HepG2 (cell line): ENCODE data around the gene ATP2A3. TPM values are rescaled to one million over a fixed set of nuclear protein-coding genes. Genes with fewer than 3 reads are reported as not detected.

Experiments used
- ATAC-seq: fragments of 200-7000 bp; cut with Tn5 transposase; 3 replicates; pipeline ENCODE4 v1.9.1; 2020; ENCODE audit warnings: mild to moderate bottlenecking, moderate library complexity
- BruUV-seq: library from RNA; stranded (reverse); fragments of 400-500 nt; replicated peaks from 2 replicates; lab custom pipeline; 2021; lab: Mats Ljungman, UMichigan
- CTCF ChIA-PET: fragments of 300-600 bp; formaldehyde crosslinking; extraction: SDS; loops from one replicate; lab custom pipeline; 2021; ENCODE audit warnings: low total read pairs, inconsistent platforms, low intra/inter-chr PET ratio; lab: Yijun Ruan, JAX
- POLR2A ChIA-PET: fragments of 350-600 bp; sonication (Branson Sonifier 250); formaldehyde crosslinking; loops from one replicate; lab custom pipeline; 2020; ENCODE audit warnings: antibody characterized with exemption, inconsistent platforms; lab: Yijun Ruan, JAX
- DNase-seq: peaks from one replicate; pipeline ENCODE4 v3.0.0-alpha.2; 2015; ENCODE audit warnings: low spot score
- FAIRE-seq: peaks from 3 replicates; lab custom pipeline; 2011; peaks lifted over from hg19 to GRCh38; lab: Jason Lieb, UNC
- H2AFZ ChIP-seq: one replicate; pipeline ENCODE4 v1.6.1; 2011; ENCODE audit warnings: low read length, inconsistent platforms
- H3K27ac ChIP-seq: fragments of 300-600 bp; 3 replicates; pipeline ENCODE4 v1.8.0; 2011; ENCODE audit warnings: mixed run types, mild to moderate bottlenecking, mixed read lengths, low read length, inconsistent platforms; ENCODE audit not compliant: insufficient read depth; ENCODE audit errors: extremely low read length
- H3K27me3 ChIP-seq, 2 experiments: fragments of 200-600 bp in 1 of 2; 2 replicates in 1 of 2; 3 replicates in 1 of 2; pipeline versions ENCODE4 v1.6.0 to v1.8.0; 2011; ENCODE audit warnings: low read length in 2 of 2, mild to moderate bottlenecking in 2 of 2, moderate library complexity in 2 of 2, inconsistent platforms in 1 of 2; ENCODE audit not compliant: insufficient read depth in 2 of 2, control insufficient read depth in 1 of 2
- H3K36me3 ChIP-seq, 2 experiments: fragments of 200-600 bp in 1 of 2; replicated peaks in 1 of 2; 2 replicates in 1 of 2; 3 replicates in 1 of 2; pipeline versions ENCODE4 v1.5.1 to v1.8.0; 2011; ENCODE audit warnings: low read length in 2 of 2, inconsistent platforms in 1 of 2; ENCODE audit not compliant: insufficient read depth in 2 of 2, control insufficient read depth in 1 of 2
- H3K4me1 ChIP-seq: 2 replicates; pipeline ENCODE4 v1.5.1; 2012; ENCODE audit warnings: low read length, inconsistent platforms; ENCODE audit not compliant: insufficient read depth
- H3K4me2 ChIP-seq: 2 replicates; pipeline ENCODE4 v1.6.0; 2011; ENCODE audit warnings: low read depth, low read length, inconsistent platforms
- H3K4me3 ChIP-seq, 3 experiments: fragments of 200-600 bp in 1 of 3; sonication (generic), shearing (Covaris generic) in 1 of 3; replicated peaks in 1 of 3; 2 replicates each; pipeline ENCODE4 v1.5.1; 2011 to 2016; ENCODE audit warnings: low read length in 3 of 3, inconsistent platforms in 2 of 3, low read depth in 2 of 3, mild to moderate bottlenecking in 2 of 3, control low read depth in 1 of 3, mixed read lengths in 1 of 3; ENCODE audit not compliant: insufficient read depth in 1 of 3
- H3K79me2 ChIP-seq: one replicate; pipeline ENCODE4 v1.6.1; 2011; ENCODE audit warnings: low read length, inconsistent platforms; ENCODE audit not compliant: insufficient read depth
- H3K9ac ChIP-seq: 2 replicates; pipeline ENCODE4 v1.6.0; 2011; ENCODE audit warnings: mild to moderate bottlenecking, low read depth, low read length, inconsistent platforms; ENCODE audit not compliant: insufficient read depth
- H3K9me3 ChIP-seq: 2 replicates; pipeline ENCODE4 v1.5.1; 2012; ENCODE audit warnings: mild to moderate bottlenecking, low read length
- H4K20me1 ChIP-seq: 2 replicates; pipeline ENCODE4 v1.6.0; 2011; ENCODE audit warnings: inconsistent platforms, mild to moderate bottlenecking, low read length, moderate library complexity; ENCODE audit not compliant: insufficient read depth
- BRCA1 ChIP-seq: sonication (generic); formaldehyde crosslinking; IDR thresholded peaks from 2 replicates; pipeline ENCODE4 v1.4.0; 2020; ENCODE audit warnings: missing genetic modification reagents
- CEBPB ChIP-seq: IDR thresholded peaks from 2 replicates; pipeline ENCODE4 v1.6.1; 2011; ENCODE audit warnings: low read depth, low read length, improper control_type of control experiment, borderline replicate concordance
- CEBPG ChIP-seq: IDR thresholded peaks from 2 replicates; pipeline ENCODE4 v1.6.1; 2016
- KDM1A ChIP-seq: IDR thresholded peaks from 2 replicates; pipeline ENCODE4 v1.6.1; 2016; ENCODE audit warnings: missing compliant biosample characterization
- NR2C2 ChIP-seq: sonication (generic); formaldehyde crosslinking; IDR thresholded peaks from 2 replicates; pipeline ENCODE4 v1.4.0; 2020; ENCODE audit warnings: missing genetic modification reagents, mild to moderate bottlenecking, moderate library complexity, borderline replicate concordance
- RFX1 ChIP-seq: fragments of 450-650 bp; IDR thresholded peaks from 2 replicates; pipeline ENCODE4 v1.6.1; 2017
- ZSCAN31 ChIP-seq: sonication (generic); formaldehyde crosslinking; IDR thresholded peaks from 2 replicates; pipeline ENCODE4 v1.5.0; 2020; ENCODE audit warnings: low read depth, mild to moderate bottlenecking, missing genetic modification reagents
- WGBS: methylation state at CpG from one replicate; pipeline ENCODE4 v1.1.6; 2017; ENCODE audit warnings: low lambda C conversion rate; 5-methylcytosine and 5-hydroxymethylcytosine counted together
- in situ Hi-C: cut with HindIII; loops from 2 replicates; pipeline ENCODE4 v1.10.0; 2017; ENCODE audit warnings: low pct_unique_long_range_greater_than_20kb; ENCODE audit not compliant: extremely low pct_ligation_motif_present
- intact Hi-C: fragments of 100-400 bp; cut with micrococcal nuclease; formaldehyde crosslinking; loops from one replicate; pipeline ENCODE4 v1.10.0; 2022; ENCODE audit not compliant: unreplicated experiment
- polyA plus RNA-seq, 8 experiments: library from polyadenylated mRNA; depleted of rRNA in 3 of 8; stranded (reverse) in 7 of 8; unstranded in 1 of 8; fragments of >200 nt; fragmentation: Illumina TruSeq in 4 of 8; extraction: Trizol in 4 of 8; gene quantifications; 2 replicates each; pipeline versions ENCODE4 v1.2.1 to v1.2.3, GENCODE V29; 2011 to 2016; ENCODE audit warnings: low read depth in 4 of 8, missing spikeins in 1 of 8, mixed read lengths in 1 of 8; ENCODE audit not compliant: insufficient read depth in 1 of 8
- total RNA-seq, 5 experiments: library from RNA; depleted of rRNA; stranded (reverse); fragments of >200 nt; fragmentation: Illumina TruSeq; extraction: Trizol; gene quantifications; 2 replicates each; pipeline ENCODE4 v1.2.3, GENCODE V29; 2016; ENCODE audit warnings: low read depth in 1 of 5
- TF ChIP-seq, protein P1 (sequence below): sonication (generic); formaldehyde crosslinking; IDR thresholded peaks from 2 replicates; pipeline ENCODE4 v1.5.0; 2020; ENCODE audit warnings: mild to moderate bottlenecking, missing genetic modification reagents, moderate library complexity

Gene ATP2A3
- total and polyA plus RNA-seq, 2 of the 13 experiments (the other 11 are each of a cell fraction or from before 2014, with no cell fraction given): 0.07 TPM; not detected in 1

- TF ChIP-seq BRCA1 (CRISPR knock-in tag) (no peak), NR2C2 (CRISPR knock-in tag) (no peak), RFX1 (no peak), KDM1A (CRISPR knock-in tag) (no peak)
Measured at GRCh38 chr17:3978421-3979289, 14.4 kb upstream of the ATP2A3 start (continued).

- Histone ChIP-seq H3K9me3 (peaks cover 8% of the 10 kb centered on the region), H3K79me2 (no peaks in the 10 kb centered on the region), H3K27ac (no peak overlapping the region), H3K36me3 (no peaks in the 10 kb centered on the region), H4K20me1 (no peaks in the 10 kb centered on the region), H3K4me3 (no peak overlapping the region), H2AFZ (no peak overlapping the region), H3K9ac (no peak overlapping the region), H3K4me1 (peaks cover 16% of the 10 kb centered on the region), H3K4me2 (no peak overlapping the region), H3K27me3 (peaks cover 0 to 11% of the 10 kb centered on the region in 2 experiments; a peak in 2 of 5 replicates)
- ChIA-PET CTCF (no interaction called here), POLR2A (no interaction called here)
- no TSS peak for BruUV-seq
- in situ Hi-C loops: no loop called here
- peak; percentile 29; the same call in 1 of the 2 replicates for TF ChIP-seq CEBPB
- TF ChIP-seq, protein P1, sequence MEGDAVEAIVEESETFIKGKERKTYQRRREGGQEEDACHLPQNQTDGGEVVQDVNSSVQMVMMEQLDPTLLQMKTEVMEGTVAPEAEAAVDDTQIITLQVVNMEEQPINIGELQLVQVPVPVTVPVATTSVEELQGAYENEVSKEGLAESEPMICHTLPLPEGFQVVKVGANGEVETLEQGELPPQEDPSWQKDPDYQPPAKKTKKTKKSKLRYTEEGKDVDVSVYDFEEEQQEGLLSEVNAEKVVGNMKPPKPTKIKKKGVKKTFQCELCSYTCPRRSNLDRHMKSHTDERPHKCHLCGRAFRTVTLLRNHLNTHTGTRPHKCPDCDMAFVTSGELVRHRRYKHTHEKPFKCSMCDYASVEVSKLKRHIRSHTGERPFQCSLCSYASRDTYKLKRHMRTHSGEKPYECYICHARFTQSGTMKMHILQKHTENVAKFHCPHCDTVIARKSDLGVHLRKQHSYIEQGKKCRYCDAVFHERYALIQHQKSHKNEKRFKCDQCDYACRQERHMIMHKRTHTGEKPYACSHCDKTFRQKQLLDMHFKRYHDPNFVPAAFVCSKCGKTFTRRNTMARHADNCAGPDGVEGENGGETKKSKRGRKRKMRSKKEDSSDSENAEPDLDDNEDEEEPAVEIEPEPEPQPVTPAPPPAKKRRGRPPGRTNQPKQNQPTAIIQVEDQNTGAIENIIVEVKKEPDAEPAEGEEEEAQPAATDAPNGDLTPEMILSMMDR (CRISPR knock-in tag): peak; percentile 34
- TF ChIP-seq CEBPG: peak; percentile 45
- TF ChIP-seq ZSCAN31 (CRISPR knock-in tag): no peak
- DNase-seq (no peak), ATAC-seq (peak; percentile 19), FAIRE-seq (no peak)
- 16% methylated on average over 4 of the region's 9 CpGs for WGBS
- intact Hi-C loops: no loop called here
Measured at GRCh38 chr17:3977387-3977786, 13.2 kb upstream of the ATP2A3 start.
